Activated naive CD4-positive, alpha-beta T cell treated with anti-CD3 and anti-CD28 coated beads for 36 hours (primary cell): ENCODE results near the gene STRBP. TPM values are rescaled to one million over a fixed set of nuclear protein-coding genes. Genes with fewer than 3 reads are reported as not detected.
"Not testable (repeated sequence)": the region's sequence is repeated elsewhere in the genome, so short reads cannot be mapped to it uniquely, and the experiment has no call there.

Experiments
- CTCF ChIA-PET: fragments of 350-600 bp; sonication (Branson Sonifier 250); formaldehyde crosslinking; loops from one replicate; lab custom pipeline; 2021; ENCODE audit warnings: antibody characterized with exemption; lab: Charles Lee
- DNase-seq: peaks from one replicate; pipeline ENCODE4 v3.0.0-alpha.2; 2020
- H3K27ac Mint-ChIP-seq: one replicate; pipeline ENCODE4 v1.8.0; 2021; ENCODE audit warnings: mild to moderate bottlenecking, mixed read lengths
- H3K27me3 Mint-ChIP-seq: one replicate; pipeline ENCODE4 v1.8.0; 2021; ENCODE audit warnings: low read depth, mixed read lengths
- H3K36me3 Mint-ChIP-seq: one replicate; pipeline ENCODE4 v1.8.0; 2021; ENCODE audit warnings: low read depth, mixed read lengths
- H3K4me1 Mint-ChIP-seq: one replicate; pipeline ENCODE4 v1.8.0; 2021; ENCODE audit warnings: low read depth, mixed read lengths
- H3K4me3 Mint-ChIP-seq: one replicate; pipeline ENCODE4 v1.8.0; 2021; ENCODE audit warnings: mild to moderate bottlenecking, moderate library complexity, mixed read lengths
- H3K9me3 Mint-ChIP-seq: one replicate; pipeline ENCODE4 v1.8.0; 2021; ENCODE audit warnings: mixed read lengths
- intact Hi-C: fragments of 100-400 bp; cut with micrococcal nuclease; formaldehyde crosslinking; loops from one replicate; pipeline ENCODE4 v1.15.1; 2023
- total RNA-seq, 2 experiments: library from RNA; stranded (reverse); gene quantifications; one replicate each; pipeline ENCODE4 v1.2.3, GENCODE V29; 2021

The STRBP gene
- total RNA-seq, 2 experiments from 2014 or later, result 27.6 to 27.8 TPM

- no peak overlapping the region for H3K4me3 Mint-ChIP-seq
- H3K27ac Mint-ChIP-seq, result no peak overlapping the region
- no peaks in the 10 kb centered on the region for H3K27me3 Mint-ChIP-seq
- intact Hi-C loops, result no loop called here
- CTCF ChIA-PET, result interaction anchor here (0.6 to 1.3 kb wide), 5 partner anchors 8 to 142 kb away, joined by 3 to 4 read pairs (median 3); no protein-coding TSS in a partner anchor
- H3K9me3 Mint-ChIP-seq, result no peaks in the 10 kb centered on the region
- no peaks in the 10 kb centered on the region for H3K36me3 Mint-ChIP-seq
- peaks cover 39% of the 10 kb centered on the region for H3K4me1 Mint-ChIP-seq
- no peak for DNase-seq
Measured at GRCh38 chr9:123261006-123261677, 7.2 kb downstream of the STRBP start.

DNA sequence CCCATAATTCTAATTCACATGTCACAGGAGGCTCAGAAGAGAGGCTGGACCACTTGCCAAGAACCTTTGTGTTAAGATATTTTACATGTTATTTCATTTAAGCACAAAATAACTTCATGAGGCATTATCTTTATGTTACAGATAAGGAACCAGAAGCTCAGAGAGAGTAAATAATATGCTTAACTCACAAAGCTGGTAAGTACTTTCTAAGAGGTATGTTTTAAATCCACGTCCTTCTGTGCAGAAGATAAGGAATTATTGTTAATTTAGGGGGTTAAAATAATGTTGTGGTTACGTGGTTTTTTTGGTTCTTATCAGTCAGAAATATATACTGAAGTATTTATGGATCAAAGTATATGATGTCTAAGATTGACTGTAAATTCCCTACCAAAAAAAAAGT, 8.0 kb downstream of the STRBP start:
- Mint-ChIP-seq H3K4me1 (peaks cover 36% of the 10 kb centered on the region), H3K4me3 (no peak overlapping the region), H3K9me3 (no peaks in the 10 kb centered on the region), H3K36me3 (no peaks in the 10 kb centered on the region), H3K27ac (no peak overlapping the region), H3K27me3 (no peaks in the 10 kb centered on the region)
- DNase-seq, result no peak
- intact Hi-C loops, result no loop called here
- CTCF ChIA-PET, result no interaction called here

DNA sequence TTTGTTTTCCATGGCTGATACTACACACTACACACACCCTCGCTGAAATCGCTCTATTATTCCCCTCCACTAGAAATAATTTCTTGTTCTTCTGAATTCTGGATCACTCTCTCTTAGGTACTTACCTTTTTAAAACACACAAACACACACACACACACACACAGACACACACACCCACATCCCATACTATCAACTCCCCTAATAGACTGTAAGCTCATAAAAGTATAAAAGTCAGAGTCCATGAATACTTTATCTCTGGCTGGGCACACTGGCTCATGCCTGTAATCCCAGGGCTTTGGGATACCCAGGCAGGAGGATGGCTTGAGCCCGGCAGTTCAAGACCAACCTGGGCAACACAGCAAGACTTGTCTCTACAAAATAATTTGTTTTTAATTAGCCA, 11.1 kb downstream of the STRBP start:
- DNase-seq, result no peak
- H3K9me3 Mint-ChIP-seq, result no peaks in the 10 kb centered on the region
- peaks cover 30% of the 10 kb centered on the region for H3K4me1 Mint-ChIP-seq
- intact Hi-C loops, result no loop called here
- H3K27ac Mint-ChIP-seq, result no peak overlapping the region
- H3K4me3 Mint-ChIP-seq, result no peak overlapping the region
- CTCF ChIA-PET, result no interaction called here
- no peaks in the 10 kb centered on the region for H3K36me3 Mint-ChIP-seq
- no peaks in the 10 kb centered on the region for H3K27me3 Mint-ChIP-seq

- DNase-seq, result no peak
- Mint-ChIP-seq H3K4me1 (peaks cover 25% of the 10 kb centered on the region), H3K36me3 (no peaks in the 10 kb centered on the region), H3K27ac (no peak overlapping the region), H3K4me3 (no peak overlapping the region), H3K9me3 (no peaks in the 10 kb centered on the region), H3K27me3 (no peaks in the 10 kb centered on the region)
- intact Hi-C loops, result no loop called here
- CTCF ChIA-PET, result interaction anchor here (0.6 to 1.1 kb wide), 2 partner anchors 93 to 502 kb away, joined by 3 read pairs; no protein-coding TSS in a partner anchor
Measured at GRCh38 chr9:123255718-123256117, 12.7 kb downstream of the STRBP start.

- Mint-ChIP-seq H3K27me3 (no peaks in the 10 kb centered on the region), H3K4me3 (no peak overlapping the region), H3K27ac (no peak overlapping the region), H3K4me1 (peaks cover 24% of the 10 kb centered on the region), H3K36me3 (no peaks in the 10 kb centered on the region), H3K9me3 (no peaks in the 10 kb centered on the region)
- CTCF ChIA-PET, result interaction anchor here (1.0 kb wide), 1 partner anchor 8 kb away, joined by 3 read pairs; no protein-coding TSS in a partner anchor
- no peak for DNase-seq
- intact Hi-C loops, result no loop called here
Measured at GRCh38 chr9:123253204-123253603, 15.2 kb downstream of the STRBP start.

- Mint-ChIP-seq H3K4me1 (peaks cover 37% of the 10 kb centered on the region), H3K4me3 (no peak overlapping the region), H3K27ac (no peak overlapping the region), H3K27me3 (no peaks in the 10 kb centered on the region), H3K36me3 (no peaks in the 10 kb centered on the region), H3K9me3 (no peaks in the 10 kb centered on the region)
- intact Hi-C loops, result no loop called here
- CTCF ChIA-PET, result interaction anchor here (1.0 kb wide), 1 partner anchor 11 kb away, joined by 3 read pairs; no protein-coding TSS in a partner anchor
- DNase-seq, result no peak
Measured at GRCh38 chr9:123251741-123252140, 16.6 kb downstream of the STRBP start.

GRCh38 chr9:123251324-123251723, 17.1 kb downstream of the STRBP start:
- H3K27ac Mint-ChIP-seq, result no peak overlapping the region
- CTCF ChIA-PET, result no interaction called here
- intact Hi-C loops, result no loop called here

DNA sequence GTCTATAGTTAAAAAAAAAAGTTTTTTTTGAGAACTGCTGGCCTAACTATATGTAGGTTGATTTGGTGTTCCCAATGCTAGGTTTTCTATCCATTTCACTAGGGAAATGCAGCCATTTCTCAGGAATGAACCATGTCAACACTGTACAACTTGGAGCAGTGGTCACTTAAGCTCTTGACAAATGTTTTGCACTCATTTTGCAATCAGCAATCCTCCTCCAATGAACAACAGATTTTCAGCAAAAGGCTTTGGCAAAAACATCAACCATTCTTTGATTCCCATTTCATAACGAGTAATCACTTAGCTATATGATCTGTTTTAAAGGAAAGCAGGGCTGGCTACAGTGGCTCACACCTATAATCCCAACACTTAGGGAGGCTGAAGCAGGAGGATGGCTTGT, 17.9 kb downstream of the STRBP start:
- H3K27me3 Mint-ChIP-seq, result no peaks in the 10 kb centered on the region
- intact Hi-C loops, result no loop called here
- CTCF ChIA-PET, result interaction anchor here (1.3 kb wide), 1 partner anchor 12 kb away, joined by 4 read pairs; no protein-coding TSS in a partner anchor

More at GRCh38 chr9:123251324-123251723, 17.1 kb downstream of the STRBP start:
- H3K9me3 Mint-ChIP-seq, result no peaks in the 10 kb centered on the region
- no peak for DNase-seq
- peaks cover 39% of the 10 kb centered on the region for H3K4me1 Mint-ChIP-seq
- H3K27me3 Mint-ChIP-seq, result no peaks in the 10 kb centered on the region
- no peaks in the 10 kb centered on the region for H3K36me3 Mint-ChIP-seq
- no peak overlapping the region for H3K4me3 Mint-ChIP-seq

GRCh38 chr9:123249162-123249561, 19.2 kb downstream of the STRBP start:
- not testable (repeated sequence) for H3K27ac Mint-ChIP-seq, H3K27me3 Mint-ChIP-seq, DNase-seq, H3K36me3 Mint-ChIP-seq, H3K9me3 Mint-ChIP-seq, H3K4me3 Mint-ChIP-seq
- intact Hi-C loops, result loop anchor here (2.0 kb wide), 1 partner anchor 24 kb away; no protein-coding TSS in a partner anchor
- H3K4me1 Mint-ChIP-seq, result peaks cover 52% of the 10 kb centered on the region
- CTCF ChIA-PET, result interaction anchor here (1.6 kb wide), 1 partner anchor 101 kb away, joined by 6 read pairs; no protein-coding TSS in a partner anchor

More for the DNA sequence above, 17.9 kb downstream of the STRBP start:
- Mint-ChIP-seq H3K27ac (no peak overlapping the region), H3K9me3 (no peaks in the 10 kb centered on the region), H3K36me3 (no peaks in the 10 kb centered on the region), H3K4me1 (peaks cover 47% of the 10 kb centered on the region), H3K4me3 (no peak overlapping the region)
- DNase-seq, result no peak

DNA sequence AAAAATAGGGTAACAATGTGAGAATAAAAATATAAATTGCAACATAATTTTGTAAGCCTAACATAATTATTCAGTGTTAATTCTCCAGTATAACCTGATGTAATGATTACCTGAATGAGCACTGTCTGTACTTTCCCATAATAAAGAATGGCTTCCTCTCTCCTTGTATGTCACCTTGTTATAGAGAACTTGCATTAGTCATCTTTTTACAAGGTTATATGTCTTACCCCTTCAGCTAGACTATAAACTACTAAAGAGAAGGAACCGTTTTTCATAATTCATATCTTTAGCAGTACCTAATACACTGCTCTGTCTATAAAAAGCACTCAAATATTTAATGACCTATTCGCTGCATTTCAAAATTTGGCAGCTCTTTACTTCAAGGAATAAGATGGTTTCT, 19.8 kb downstream of the STRBP start:
- CTCF ChIA-PET, result interaction anchor here (1.6 kb wide), 1 partner anchor 101 kb away, joined by 6 read pairs; no protein-coding TSS in a partner anchor
- DNase-seq, result no peak
- Mint-ChIP-seq H3K36me3 (no peaks in the 10 kb centered on the region), H3K9me3 (no peaks in the 10 kb centered on the region), H3K27ac (no peak overlapping the region), H3K27me3 (no peaks in the 10 kb centered on the region), H3K4me3 (no peak overlapping the region), H3K4me1 (peaks cover 53% of the 10 kb centered on the region)
- intact Hi-C loops, result loop anchor here (2.0 kb wide), 1 partner anchor 24 kb away; no protein-coding TSS in a partner anchor

- no peaks in the 10 kb centered on the region for H3K27me3 Mint-ChIP-seq
- intact Hi-C loops, result no loop called here
- H3K4me1 Mint-ChIP-seq, result peaks cover 50% of the 10 kb centered on the region
- H3K9me3 Mint-ChIP-seq, result no peaks in the 10 kb centered on the region
- peaks cover 5% of the 10 kb centered on the region for H3K36me3 Mint-ChIP-seq
- CTCF ChIA-PET, result interaction anchor here (0.6 to 0.9 kb wide), 2 partner anchors 103 to 143 kb away, joined by 3 to 6 read pairs; no protein-coding TSS in a partner anchor
- no peak for DNase-seq
- H3K4me3 Mint-ChIP-seq, result no peak overlapping the region
- H3K27ac Mint-ChIP-seq, result no peak overlapping the region
Measured at GRCh38 chr9:123246534-123246933, 21.9 kb downstream of the STRBP start.

DNA sequence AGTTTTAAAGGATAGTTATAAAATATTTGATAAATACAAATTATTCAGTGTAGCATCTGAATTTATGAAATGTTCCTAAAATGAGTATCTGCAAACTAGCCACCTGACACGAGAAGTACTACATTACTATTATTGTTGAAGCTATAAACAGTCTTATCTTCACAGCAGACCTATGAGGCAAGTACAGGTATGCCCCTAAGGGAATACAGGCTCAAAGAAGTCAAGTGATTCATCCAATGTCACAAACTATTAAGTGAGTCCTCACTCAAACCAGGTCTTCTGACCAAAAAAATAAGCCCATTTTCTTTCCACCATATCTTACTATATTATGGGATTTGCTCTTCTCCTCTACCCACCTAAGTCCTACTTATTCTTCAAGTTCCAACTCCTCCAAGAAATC, 28.7 kb downstream of the STRBP start:
- intact Hi-C loops, result no loop called here
- peaks cover 7% of the 10 kb centered on the region for H3K36me3 Mint-ChIP-seq
- no peak overlapping the region for H3K27ac Mint-ChIP-seq
- H3K9me3 Mint-ChIP-seq, result no peaks in the 10 kb centered on the region
- peaks cover 30% of the 10 kb centered on the region for H3K4me1 Mint-ChIP-seq
- DNase-seq, result no peak
- no peak overlapping the region for H3K4me3 Mint-ChIP-seq
- no peaks in the 10 kb centered on the region for H3K27me3 Mint-ChIP-seq
- CTCF ChIA-PET, result interaction anchor here (0.6 kb wide), 1 partner anchor 24 kb away, joined by 3 read pairs; no protein-coding TSS in a partner anchor
